GM12865 (cell line): ENCODE results near the gene PLEKHG5.

Experiments
- DNase-seq: peaks from one replicate; pipeline ENCODE4 v3.0.0; 2010; ENCODE audit warnings: low read depth
- H3K4me3 ChIP-seq: 2 replicates; pipeline ENCODE4 v1.5.1; 2011; ENCODE audit warnings: mild to moderate bottlenecking, low read depth, low read length, control low read depth
- TF ChIP-seq, protein P1 (sequence below): IDR thresholded peaks from 2 replicates; pipeline ENCODE4 v1.5.1; 2011; ENCODE audit warnings: low read length, control low read depth, low read depth, inconsistent platforms; ENCODE audit not compliant: insufficient read depth; ENCODE audit errors: missing control alignments

Gene PLEKHG5

DNA sequence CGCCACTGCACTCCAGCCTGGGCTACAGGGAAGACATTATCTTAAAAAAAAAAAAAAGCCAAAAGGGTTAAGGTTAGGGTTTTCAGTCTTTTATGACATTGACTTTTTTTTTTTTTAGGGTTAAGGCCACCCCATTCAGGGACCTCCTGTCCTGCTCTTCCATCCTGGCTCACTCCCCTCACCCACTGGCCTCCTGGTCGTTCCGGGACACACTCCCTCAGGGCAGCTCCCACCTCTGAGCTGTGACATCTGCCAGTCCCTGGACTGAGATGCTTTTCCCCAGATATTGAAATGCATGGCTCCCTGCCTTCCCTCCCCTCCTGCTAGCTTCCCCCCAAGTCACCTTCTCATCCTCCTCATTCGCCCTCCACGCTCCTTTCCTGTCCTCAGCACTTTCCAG is 9.6 kb downstream of the PLEKHG5 start:
- no peak overlapping the region for H3K4me3 ChIP-seq
- DNase-seq, result no peak
- TF ChIP-seq, protein P1, sequence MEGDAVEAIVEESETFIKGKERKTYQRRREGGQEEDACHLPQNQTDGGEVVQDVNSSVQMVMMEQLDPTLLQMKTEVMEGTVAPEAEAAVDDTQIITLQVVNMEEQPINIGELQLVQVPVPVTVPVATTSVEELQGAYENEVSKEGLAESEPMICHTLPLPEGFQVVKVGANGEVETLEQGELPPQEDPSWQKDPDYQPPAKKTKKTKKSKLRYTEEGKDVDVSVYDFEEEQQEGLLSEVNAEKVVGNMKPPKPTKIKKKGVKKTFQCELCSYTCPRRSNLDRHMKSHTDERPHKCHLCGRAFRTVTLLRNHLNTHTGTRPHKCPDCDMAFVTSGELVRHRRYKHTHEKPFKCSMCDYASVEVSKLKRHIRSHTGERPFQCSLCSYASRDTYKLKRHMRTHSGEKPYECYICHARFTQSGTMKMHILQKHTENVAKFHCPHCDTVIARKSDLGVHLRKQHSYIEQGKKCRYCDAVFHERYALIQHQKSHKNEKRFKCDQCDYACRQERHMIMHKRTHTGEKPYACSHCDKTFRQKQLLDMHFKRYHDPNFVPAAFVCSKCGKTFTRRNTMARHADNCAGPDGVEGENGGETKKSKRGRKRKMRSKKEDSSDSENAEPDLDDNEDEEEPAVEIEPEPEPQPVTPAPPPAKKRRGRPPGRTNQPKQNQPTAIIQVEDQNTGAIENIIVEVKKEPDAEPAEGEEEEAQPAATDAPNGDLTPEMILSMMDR, result no peak

DNA sequence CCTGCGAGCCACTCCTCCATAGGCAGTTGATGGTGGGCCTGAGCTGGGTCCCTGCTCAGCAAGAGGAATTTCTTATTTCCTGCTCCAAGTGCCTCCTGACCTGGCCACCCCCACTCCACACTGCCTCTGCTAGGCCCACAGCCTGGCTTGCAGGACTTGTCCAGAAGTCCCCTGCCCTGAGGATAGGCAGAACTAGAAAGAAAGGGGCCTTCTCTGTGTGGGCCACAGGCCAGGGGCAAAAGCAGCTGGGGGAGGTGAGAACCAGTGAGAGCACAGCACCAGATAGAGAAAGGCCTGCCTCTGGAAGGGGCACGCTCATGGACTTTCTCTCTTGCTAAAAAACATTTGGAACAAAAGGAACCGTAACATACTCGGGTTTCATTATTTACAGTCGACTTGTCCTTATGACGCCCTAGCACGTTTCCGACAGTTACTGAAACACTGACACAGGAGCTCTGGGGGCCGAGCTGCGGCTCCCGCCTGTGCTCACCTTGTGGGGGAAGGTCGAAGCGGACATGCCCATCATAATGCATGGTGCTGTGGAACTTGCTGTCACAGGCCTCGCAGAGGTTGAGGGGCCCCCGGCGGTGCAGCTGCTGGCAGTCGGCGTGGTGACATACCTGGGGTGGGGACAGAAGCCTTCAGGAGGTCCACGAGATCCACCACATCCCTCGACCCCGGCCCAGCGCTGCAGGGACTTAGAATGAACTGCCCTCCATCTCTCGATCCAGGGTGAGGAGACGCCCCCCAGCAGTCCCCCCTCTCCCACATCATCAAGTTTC is 14.2 kb downstream of the PLEKHG5 start:
- TF ChIP-seq, protein P1, result no peak
- no peak overlapping the region for H3K4me3 ChIP-seq
- no peak for DNase-seq

DNA sequence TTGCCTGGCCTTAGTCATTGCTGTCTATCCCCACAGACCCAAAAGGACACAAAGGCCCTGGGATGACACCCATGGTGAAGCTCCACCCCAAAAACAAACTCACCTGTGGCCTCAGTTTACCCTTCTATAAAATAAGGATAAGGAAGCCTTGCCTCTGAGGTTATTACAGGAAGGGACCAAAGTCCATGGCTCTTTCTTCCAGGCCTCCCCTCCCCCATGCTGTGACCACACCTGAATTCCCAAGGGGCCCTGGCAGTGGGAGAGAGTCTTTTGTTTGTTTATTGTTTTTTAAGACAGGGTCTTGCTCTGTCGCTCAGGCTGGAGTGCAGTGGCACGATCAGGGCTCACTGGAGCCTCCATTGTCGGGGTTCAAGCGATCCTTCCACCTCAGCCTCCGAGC is 15.0 kb downstream of the PLEKHG5 start:
- TF ChIP-seq, protein P1, result no peak
- H3K4me3 ChIP-seq, result no peak overlapping the region
- DNase-seq, result no peak

DNA sequence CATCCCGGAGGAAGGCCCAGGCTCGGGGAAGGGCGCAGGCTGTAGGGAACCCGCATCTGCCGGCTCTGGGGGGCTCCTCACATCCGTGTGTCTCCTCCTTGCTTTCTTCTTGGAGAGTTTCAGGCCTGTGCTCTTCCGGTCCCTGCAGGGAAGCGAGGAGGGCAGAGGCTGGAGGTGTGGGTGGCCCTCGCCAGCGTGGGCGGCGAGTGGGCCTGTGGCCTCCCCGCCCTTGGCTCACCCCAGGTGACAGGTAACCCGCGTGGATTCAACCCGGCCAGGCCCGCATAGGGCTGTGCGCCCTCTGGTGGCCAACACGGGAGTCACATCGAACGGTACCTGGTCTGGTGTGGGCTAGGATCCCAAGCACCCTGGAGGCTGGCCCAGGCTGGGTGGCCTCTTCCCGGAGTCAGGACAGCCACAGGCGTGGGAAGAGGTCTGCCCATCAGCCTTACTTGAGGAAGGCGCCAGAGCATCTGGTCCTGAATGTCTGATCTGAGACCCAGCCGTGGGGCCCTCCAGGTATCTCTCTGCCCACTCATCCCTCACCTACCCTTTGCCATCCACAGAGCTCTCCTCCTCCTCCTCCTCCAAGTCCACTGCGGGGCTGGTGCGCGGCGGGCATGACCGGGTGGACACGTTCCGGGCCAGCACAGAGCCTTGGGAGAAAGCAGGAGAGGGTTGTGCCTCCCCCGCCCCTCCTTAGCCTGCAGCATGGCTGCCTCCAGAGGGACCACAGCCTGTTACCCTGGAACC is 15.9 kb downstream of the PLEKHG5 start:
- H3K4me3 ChIP-seq, result no peak overlapping the region
- TF ChIP-seq, protein P1, result peak; percentile 94
- DNase-seq, result peak; percentile 55

DNA sequence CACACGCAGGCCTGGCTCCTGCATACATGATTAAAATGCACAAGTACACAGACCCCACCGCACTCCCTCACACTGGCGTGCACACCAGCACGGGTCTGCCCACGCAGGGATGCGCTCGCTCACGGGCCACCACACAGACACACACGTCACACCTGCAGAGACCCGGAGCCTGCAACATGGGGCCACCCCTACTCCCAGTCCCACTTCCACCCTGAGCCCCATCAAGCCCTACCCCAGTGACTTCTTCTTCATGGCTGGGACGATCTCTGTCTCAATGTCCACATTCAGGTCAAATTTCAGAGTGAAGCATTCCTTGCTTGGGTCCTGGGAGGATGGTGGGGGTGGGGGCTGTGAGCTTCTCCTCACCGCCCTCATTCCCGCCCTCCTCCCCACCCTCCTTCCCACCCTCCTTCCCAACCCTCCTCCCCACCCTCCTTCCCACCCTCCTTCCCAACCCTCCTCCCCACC is 16.6 kb downstream of the PLEKHG5 start:
- DNase-seq, result no peak
- TF ChIP-seq, protein P1, result no peak
- H3K4me3 ChIP-seq, result no peak overlapping the region

DNA sequence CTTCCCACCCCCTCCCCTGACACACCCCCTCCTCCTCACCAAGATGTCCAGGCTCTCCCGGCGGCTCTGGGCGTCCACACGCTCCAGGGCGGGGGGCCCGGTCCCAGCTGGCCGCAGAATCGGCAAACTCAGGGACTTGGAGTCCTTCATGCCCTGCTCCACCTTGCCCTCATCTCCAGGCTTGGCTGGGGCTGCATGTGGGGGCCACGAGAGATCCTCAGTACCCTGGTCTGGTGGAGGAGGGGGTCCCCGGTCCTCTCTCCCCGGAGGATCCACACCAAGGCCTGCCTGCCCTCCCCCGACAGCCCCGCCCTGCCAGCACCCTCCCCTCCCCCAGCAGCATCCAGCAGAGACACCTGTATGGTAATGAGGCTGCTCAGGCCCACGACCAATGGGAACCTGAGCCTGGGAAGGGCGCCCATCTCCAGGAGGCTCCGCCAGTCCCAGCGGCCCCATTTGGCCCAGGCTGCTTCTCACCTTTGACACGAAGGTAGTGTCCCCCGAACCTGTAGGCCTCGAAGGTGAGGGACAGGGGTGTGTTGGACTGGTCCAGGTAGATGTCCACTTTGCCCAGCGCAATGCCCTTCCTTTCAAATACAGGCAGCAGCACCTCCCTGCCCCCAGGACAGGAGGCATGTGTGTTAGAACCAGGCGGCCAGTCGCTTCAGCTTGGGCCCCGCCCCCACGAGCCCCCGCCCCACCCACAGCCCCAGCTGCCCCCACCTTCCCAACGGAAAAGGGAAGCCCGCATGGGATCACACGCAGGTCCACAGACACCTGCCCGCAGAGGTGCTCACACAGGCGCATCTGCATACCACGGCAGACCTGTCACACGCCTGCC is 17.3 kb downstream of the PLEKHG5 start:
- DNase-seq, result no peak
- no peak overlapping the region for H3K4me3 ChIP-seq
- TF ChIP-seq, protein P1, result no peak
